NCI-H1417 treated with DMSO at 0.1 percent for 48 hours (cell line): ENCODE measurements around the gene ASS1.

ENCODE experiments used
- DNase-seq: peaks from one replicate; lab custom pipeline; 2025; lab: John Stamatoyannopoulos, UW

The ASS1 gene

DNA sequence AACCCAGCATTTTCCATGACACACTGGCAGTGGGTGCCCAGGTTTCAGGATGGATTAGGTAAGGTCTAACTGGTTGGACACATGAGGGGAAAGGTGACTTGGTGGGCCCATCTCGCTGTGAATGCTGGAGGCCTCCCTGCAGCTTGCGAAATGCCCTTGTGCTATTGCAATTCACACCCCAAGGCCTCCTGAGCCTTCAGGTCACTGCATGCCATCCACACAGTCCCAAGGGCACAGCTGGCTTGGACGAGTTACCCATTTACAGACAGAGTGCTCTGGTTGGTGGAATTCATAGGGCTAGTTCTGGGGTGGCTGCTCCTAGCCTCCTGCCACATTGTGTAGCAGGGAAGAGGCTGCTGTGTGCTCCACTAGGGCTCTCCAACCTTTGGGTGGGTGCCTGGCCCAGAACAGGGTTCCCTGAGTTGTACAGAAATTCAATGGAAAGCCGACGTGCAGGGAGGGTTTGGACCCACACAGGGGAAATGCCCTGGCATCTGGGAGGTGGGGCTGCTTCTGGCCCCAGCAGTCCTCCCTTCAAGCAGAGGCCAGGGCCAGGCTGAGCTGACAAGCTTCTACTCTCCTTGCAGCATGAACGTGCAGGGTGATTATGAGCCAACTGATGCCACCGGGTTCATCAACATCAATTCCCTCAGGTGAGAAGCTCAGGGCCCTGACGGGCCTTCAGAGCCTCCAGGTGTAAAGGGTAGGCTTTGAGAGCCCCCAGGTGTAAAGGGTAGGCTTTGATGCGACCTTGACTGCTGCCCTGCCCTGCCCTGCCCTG lies 54.3 kb downstream of the ASS1 start:
- no peak for DNase-seq

- DNase-seq: no peak
Observed at GRCh38 chr9:130499804-130500263, 55.1 kb downstream of the ASS1 start.

GRCh38 chr9:130500340-130501180 lies 55.8 kb downstream of the ASS1 start:
- DNase-seq: peak; percentile 49

DNA sequence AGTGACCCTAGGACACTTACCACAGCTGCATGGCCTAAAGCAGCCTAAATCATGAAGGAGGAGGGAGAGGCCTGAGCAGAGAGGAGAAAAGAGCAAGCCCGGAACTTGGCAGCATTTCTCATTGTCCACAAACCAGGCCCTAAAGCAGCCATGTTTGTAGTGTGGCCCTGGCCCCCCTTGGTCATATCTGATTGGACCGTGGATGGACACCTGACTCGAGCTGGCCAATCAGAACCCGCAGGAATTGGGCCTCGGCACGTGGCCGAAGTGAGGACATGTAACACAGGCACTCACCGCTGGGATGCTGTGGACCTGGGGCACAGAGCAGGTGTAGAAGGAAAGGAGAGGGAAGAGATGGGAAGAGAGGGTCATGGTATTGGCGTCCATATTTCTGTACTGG lies 56.9 kb downstream of the ASS1 start:
- DNase-seq: no peak

DNA sequence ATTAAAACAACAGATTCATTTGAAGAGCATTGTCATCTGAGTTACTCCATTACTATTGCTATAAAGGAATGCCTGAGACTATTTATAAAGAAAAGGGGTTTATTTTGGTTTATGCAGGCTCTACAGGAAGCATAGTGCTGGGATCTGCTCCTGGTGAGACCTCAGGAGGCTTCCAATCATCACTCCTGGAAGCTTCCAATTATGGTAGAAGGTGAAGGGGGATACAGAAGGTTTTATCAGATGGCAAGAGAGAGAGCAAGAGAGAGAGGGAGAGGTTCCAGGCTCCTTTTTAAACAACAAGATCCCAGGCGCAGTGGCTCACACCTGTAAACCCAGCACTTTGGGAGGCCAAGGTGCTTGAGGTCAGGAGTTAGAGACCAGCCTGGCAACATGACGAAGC lies 63.5 kb downstream of the ASS1 start:
- no peak for DNase-seq

DNA sequence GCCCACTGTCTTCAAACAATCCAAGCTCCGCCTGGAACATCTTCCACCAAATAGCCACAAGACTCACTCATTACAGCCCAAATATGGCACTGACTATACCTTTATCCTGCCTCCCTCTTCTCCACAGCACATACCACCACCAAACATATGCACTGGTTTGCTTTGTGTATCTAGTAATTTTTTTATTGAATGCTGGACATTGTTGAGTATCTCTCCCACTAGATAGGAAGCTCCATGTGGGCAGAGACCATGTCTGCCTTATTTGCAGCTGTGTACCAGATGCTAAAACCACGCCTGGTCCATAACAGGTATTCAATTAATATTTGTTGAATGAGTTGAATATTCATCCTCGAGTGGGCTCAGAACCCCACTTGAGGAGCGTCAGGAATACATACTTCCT lies 67.4 kb downstream of the ASS1 start:
- no peak for DNase-seq

DNA sequence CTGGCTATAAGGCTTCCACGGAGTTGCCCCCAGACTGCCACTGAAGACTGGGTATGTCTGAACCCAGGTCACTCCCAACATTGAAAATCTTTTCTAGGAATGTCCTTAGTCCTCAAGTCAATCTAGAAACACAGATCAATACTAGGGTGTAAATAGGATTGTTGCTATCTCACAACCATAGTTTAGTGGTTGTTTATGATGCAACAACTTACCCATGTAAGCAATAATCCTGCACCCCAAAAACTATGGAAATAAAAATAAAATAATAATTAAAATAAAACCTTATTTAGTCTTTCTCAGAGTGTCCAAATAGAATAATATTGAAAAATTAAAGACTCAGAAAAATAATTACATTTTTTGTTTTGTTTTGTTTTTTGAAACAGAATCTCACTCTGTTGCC lies 68.3 kb downstream of the ASS1 start:
- DNase-seq: no peak

DNA sequence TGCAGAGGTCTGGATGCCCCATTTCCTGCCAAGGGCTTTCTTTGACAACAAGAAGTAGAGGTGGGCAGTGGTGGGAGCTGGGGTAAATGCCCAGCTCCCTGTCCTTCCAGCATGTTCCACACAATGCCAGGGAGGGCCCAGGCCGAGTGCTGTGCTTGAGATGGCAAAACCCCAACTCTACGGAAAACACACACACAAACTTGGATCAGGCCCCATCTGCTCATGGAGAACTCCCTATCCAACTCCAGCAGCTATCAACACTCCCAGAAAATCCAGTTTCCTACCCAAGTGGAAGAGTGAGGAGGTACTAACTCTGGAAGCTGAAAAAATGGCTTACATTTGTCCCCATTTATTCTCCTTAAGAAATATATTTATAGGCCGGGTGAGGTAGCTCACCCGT lies 73.5 kb downstream of the ASS1 start:
- DNase-seq: no peak

- DNase-seq: no peak
Observed at GRCh38 chr9:130518943-130519799, 74.4 kb downstream of the ASS1 start.

DNA sequence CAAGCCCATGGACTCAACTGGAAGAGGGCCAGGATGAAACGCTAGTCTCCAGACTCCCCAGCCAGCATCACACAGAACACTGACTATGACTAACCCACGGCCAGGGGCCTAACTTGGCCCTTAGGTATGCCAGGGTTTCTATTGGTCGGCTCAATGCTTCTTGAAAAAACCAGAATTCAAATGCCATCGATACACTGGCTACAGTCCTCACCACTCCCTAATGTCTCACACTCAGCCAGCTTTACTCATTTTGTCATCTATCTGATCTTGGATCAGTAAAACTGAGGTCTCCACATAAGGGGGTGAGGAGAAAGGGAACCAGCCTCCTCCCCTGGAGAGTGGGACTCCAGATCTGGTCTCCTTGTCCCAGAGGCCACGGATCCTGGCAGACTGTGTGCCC lies 75.2 kb downstream of the ASS1 start:
- DNase-seq: no peak

DNA sequence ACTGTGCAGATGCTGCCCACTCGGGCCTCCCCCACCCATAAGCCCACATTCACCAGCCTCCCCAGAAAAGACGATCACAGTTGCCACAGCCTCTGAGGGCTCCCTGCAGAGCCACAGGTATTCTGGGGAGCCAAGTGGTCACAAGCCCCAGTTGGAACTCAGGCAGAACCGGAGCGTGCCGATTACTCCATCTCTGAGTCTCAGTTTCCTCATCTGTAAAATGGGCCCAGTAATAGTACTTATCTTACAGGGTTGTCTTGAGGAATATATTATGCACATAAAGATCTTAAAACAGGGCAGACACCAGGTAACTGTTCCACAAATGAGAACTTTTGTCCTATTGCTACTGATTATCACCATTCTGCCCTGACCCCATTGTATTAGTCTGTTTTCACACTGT lies 77.0 kb downstream of the ASS1 start:
- DNase-seq: no peak

DNA sequence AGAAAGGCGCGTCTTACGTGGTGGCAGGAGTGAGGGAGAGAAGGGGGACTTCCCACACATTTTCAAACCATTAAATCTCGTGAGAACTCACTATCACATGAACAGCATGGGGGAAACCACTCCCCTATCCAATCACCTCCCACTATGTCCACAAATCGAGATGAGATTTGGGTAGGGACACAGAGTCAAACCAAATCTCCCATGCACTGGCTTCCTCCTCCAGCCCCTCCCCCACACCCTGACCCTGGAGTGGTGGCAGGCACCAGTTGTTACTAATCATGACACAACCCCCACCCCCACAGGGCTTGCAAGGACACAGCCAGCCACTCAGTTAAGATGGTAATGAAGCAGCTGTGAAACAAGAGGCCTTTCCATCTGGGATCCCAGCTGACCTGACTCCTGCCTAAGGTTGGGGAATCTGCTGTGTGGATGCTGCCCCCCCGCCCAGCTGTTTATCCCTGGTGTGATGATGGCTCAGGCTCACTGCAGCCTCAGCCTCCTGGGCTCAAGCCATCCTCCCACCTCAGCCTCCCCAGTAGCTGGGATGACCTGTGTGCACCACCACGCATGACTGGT lies 77.6 kb downstream of the ASS1 start:
- no peak for DNase-seq

DNA sequence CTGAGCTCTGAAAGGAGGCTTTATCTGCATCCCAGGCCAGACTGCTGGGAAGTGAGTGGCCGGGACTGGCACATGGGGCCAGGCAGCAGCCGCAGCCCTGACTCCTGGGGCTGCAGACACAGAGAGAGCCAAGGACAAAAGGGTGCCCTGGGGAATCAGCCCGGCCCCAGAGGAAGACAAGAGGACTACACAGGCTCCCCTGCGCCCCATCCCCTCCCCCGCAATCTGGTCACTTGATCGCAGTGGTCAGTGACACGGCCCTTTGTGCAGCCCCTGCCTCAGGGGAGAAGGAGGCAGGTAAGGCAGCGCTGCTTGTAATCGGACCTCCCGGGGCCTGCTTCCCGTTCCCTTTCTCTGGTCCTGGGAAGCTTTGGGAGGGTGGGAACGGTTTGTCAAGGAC lies 79.2 kb downstream of the ASS1 start:
- no peak for DNase-seq

GRCh38 chr9:130526193-130526853 lies 81.6 kb downstream of the ASS1 start:
- DNase-seq: no peak

DNA sequence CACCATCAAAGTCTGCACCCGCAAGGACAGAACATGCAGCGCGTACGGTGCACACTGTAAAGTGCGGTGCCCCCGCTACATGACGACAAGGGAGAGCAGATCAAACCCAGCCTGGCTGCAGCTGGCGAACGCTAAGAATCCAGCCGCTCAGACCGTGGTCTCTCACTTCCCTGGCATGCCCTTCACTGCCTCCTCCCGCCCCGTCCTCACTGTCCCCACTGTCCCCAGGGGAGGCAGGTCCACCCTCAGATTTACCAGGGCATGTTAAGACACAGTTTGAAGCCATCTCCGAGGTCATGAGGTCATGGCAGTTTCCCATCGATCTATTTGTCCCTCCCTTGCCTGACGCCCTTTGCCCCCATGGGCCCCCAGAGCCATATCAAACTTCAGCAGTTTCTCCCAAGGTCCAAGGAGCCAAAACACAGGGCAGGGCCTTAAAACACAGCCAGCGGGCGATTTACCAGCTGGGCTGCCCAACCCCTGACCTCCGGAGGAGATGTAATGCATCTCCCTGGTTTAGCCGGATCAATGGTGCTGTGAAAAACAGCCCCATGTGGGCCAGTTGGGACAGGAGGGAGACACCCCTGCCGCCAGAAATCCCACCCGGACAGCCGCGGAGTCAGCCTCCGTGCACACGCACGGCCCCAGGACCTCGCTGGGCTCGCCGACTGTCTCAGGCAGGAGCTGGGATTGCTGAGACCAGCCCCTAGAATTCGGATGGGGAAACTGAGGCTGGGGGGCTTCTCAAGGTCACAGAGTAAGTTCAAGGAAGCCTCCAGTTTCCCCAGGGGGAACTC lies 82.3 kb downstream of the ASS1 start:
- DNase-seq: no peak

- no peak for DNase-seq
Observed at GRCh38 chr9:130527651-130528310, 83.0 kb downstream of the ASS1 start.

DNA sequence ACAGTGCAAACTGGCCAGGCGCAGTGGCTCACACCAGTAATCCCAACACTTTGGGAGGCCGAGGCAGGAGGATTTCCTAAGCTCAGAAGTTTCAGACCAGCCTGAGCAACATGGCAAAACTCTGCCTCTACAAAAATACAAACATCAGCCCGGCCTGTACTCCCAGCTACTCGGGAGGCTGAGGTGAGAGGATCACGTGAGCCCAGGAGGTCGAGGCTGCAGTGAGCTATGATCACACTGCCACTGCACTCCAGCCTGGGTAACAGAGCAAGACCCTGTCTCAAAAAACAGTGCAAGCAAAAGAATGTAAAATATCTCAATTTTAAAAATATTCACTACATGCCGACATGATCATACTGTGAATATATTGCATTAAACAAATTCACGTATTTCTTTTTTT lies 83.9 kb downstream of the ASS1 start:
- DNase-seq: no peak

DNA sequence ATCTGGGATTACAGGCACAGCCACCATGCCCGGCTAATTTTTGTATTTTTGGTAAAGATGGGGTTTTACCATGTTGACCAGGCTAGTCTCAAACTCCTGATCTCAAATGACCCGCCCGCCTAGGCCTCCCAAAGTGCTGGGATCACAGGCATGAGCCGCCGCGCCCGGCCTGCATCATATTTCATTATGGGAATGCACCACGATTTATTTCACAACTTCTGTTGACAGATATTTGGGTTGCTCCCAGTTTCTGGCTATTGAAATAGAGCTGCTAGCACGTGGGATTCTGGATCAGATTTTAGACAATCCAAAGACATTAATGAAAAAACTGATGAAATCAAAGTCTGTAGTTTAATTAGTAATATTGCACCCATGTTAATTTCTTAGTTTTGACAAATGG lies 86.2 kb downstream of the ASS1 start:
- no peak for DNase-seq

GRCh38 chr9:130531670-130532069 lies 86.9 kb downstream of the ASS1 start:
- no peak for DNase-seq

GRCh38 chr9:130532426-130533080 lies 87.8 kb downstream of the ASS1 start:
- no peak for DNase-seq
